ENCODE results near the gene OR2M3. TPM values are rescaled to one million over a fixed set of nuclear protein-coding genes. Genes with fewer than 3 reads are reported as not detected.

Gene OR2M3
- total and polyA plus RNA-seq, 12 donors, result 0.03 to 0.04 TPM; not detected in 10

Other genes with a start within 250 kb of the OR2M3 start
- gene OR2L8, start 248.4 kb upstream of the OR2M3 start, total RNA-seq, result under 1 TPM in 1 of 9 donors, not detected in 8; 0.67 TPM
- not detected for gene OR2L8, start 248.4 kb upstream of the OR2M3 start, polyA plus RNA-seq
- gene OR2AK2, start 232.0 kb upstream of the OR2M3 start, total RNA-seq, result under 1 TPM in 1 of 9 donors, not detected in 8; 0.39 TPM
- not detected for gene OR2AK2, start 232.0 kb upstream of the OR2M3 start, polyA plus RNA-seq
- gene OR2L5, start 183.6 kb upstream of the OR2M3 start, total RNA-seq, result under 1 TPM in 2 of 9 donors, not detected in 7; 0.22 to 0.34 TPM
- gene OR2L5, start 183.6 kb upstream of the OR2M3 start, polyA plus RNA-seq, result not detected
- 1 to 10 TPM in 1 of 9 donors, under 1 TPM in 3, not detected in 5; 0.04 to 1.0 (median 0.39) TPM for gene OR2L2, start 167.2 kb upstream of the OR2M3 start, total RNA-seq
- under 1 TPM in 1 of 3 donors, not detected in 2; 0.08 TPM for gene OR2L2, start 167.2 kb upstream of the OR2M3 start, polyA plus RNA-seq
- gene OR2L3, start 150.4 kb upstream of the OR2M3 start, total RNA-seq, result under 1 TPM in 1 of 9 donors, not detected in 8; 0.17 TPM
- not detected for gene OR2L3, start 150.4 kb upstream of the OR2M3 start, polyA plus RNA-seq
- gene OR2L13, start 102.1 kb upstream of the OR2M3 start, total RNA-seq, result 1 to 10 TPM in 1 of 9 donors, under 1 TPM in 3, not detected in 5; 0.14 to 1.3 (median 0.37) TPM
- under 1 TPM; 0.07 to 0.46 (median 0.16) TPM for gene OR2L13, start 102.1 kb upstream of the OR2M3 start, polyA plus RNA-seq
- not detected for gene OR2M5, start 52.1 kb upstream of the OR2M3 start, total RNA-seq
- not detected for gene OR2M5, start 52.1 kb upstream of the OR2M3 start, polyA plus RNA-seq
- under 1 TPM in 1 of 9 donors, not detected in 8; 0.98 TPM for gene OR2M2, start 22.4 kb upstream of the OR2M3 start, total RNA-seq
- not detected for gene OR2M2, start 22.4 kb upstream of the OR2M3 start, polyA plus RNA-seq
- gene OR2M4, start 34.2 kb downstream of the OR2M3 start, total RNA-seq, result not detected
- gene OR2M4, start 34.2 kb downstream of the OR2M3 start, polyA plus RNA-seq, result not detected
- gene OR2T33, start 80.7 kb downstream of the OR2M3 start, total RNA-seq, result not detected
- gene OR2T33, start 80.7 kb downstream of the OR2M3 start, polyA plus RNA-seq, result not detected
- not detected for gene OR2T12, start 106.2 kb downstream of the OR2M3 start, total RNA-seq
- gene OR2T12, start 106.2 kb downstream of the OR2M3 start, polyA plus RNA-seq, result not detected
- not detected for gene OR2M7, start 127.3 kb downstream of the OR2M3 start, total RNA-seq
- not detected for gene OR2M7, start 127.3 kb downstream of the OR2M3 start, polyA plus RNA-seq
- gene OR14C36, start 151.5 kb downstream of the OR2M3 start, total RNA-seq, result not detected
- gene OR14C36, start 151.5 kb downstream of the OR2M3 start, polyA plus RNA-seq, result not detected
- gene OR2T4, start 164.4 kb downstream of the OR2M3 start, total RNA-seq, result not detected
- not detected for gene OR2T4, start 164.4 kb downstream of the OR2M3 start, polyA plus RNA-seq
- gene OR2T6, start 178.5 kb downstream of the OR2M3 start, total RNA-seq, result not detected
- gene OR2T6, start 178.5 kb downstream of the OR2M3 start, polyA plus RNA-seq, result not detected
- not detected for gene OR2T1, start 205.8 kb downstream of the OR2M3 start, total RNA-seq
- gene OR2T1, start 205.8 kb downstream of the OR2M3 start, polyA plus RNA-seq, result not detected
- gene OR2T2, start 248.4 kb downstream of the OR2M3 start, total RNA-seq, result not detected
- gene OR2T2, start 248.4 kb downstream of the OR2M3 start, polyA plus RNA-seq, result not detected